ENCODE results near the gene SLC23A2.
"Not testable (repeated sequence)": the region's sequence is repeated elsewhere in the genome, so short reads cannot be mapped to it uniquely, and the experiment has no call there.

The SLC23A2 gene

GRCh38 chr20:5005326-5005725 lies 4.0 kb upstream of the SLC23A2 start:
- DNase-seq, result no peak

DNA sequence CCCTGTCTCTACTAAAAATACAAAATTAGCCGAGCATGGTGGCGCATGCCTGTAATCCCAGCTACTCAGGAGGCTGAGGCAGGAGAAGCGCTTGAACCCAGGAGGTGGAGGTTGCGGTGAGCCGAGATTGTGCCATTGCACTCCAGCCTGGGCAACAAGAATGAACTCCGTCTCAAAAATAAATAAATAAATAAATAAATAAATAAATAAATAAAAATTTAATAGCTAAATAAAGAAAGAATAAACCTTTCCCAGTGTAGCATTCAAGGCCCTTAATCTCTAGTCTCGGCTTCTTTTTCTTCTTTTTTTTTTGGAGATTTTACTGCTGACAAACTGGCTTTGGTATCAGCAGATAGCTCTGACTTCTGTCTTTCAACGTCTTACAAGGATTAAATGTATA lies 3.5 kb upstream of the SLC23A2 start:
- DNase-seq, result not testable (repeated sequence)

DNA sequence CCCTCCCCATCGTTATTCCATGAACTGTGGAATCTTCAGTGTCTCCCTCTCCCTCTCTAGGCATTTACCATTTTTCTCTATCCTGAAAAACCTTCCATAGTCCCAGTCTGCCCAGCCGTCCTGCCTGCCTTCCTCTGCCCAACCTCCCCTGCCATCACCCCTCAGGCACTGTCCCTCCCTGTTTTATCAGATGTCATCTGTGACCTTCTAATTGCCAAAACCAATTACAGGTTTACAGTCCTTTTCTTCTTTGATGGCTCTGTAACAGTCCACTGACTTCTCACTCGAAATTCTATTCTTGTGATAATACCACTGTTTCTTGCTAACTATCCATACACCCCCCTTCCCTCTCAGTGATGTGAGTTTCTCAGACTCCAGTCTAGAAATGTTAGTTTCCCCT lies 2.3 kb upstream of the SLC23A2 start:
- no peak for DNase-seq

DNA sequence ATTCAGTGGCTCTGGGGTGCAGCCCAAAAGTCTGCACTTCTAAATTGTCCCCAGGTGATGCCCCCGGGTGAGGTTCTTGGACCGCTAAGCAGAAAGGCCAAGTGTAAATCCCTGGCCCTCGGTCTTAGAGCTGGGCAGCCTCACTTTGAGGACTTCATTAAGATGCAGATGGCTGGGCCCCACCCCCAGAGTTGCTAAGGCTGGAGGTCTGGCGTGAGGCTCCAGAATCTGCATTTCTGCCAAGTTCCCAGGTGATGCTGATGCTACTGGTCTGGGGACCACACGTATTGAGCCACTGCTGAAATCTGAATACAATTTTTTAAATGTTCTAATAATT lies 735 bp upstream of the SLC23A2 start:
- DNase-seq, result no peak

GRCh38 chr20:5000263-5001173 lies 792 bp downstream of the SLC23A2 start:
- no peak for DNase-seq

- DNase-seq, result no peak
Measured at GRCh38 chr20:4999788-5000187, 1.5 kb downstream of the SLC23A2 start.

- no peak for DNase-seq
Measured at GRCh38 chr20:4998160-4998651, 3.1 kb downstream of the SLC23A2 start.

GRCh38 chr20:4997222-4997621 lies 4.1 kb downstream of the SLC23A2 start:
- no peak for DNase-seq

GRCh38 chr20:4989570-4989969 lies 11.7 kb downstream of the SLC23A2 start:
- DNase-seq, result no peak

DNA sequence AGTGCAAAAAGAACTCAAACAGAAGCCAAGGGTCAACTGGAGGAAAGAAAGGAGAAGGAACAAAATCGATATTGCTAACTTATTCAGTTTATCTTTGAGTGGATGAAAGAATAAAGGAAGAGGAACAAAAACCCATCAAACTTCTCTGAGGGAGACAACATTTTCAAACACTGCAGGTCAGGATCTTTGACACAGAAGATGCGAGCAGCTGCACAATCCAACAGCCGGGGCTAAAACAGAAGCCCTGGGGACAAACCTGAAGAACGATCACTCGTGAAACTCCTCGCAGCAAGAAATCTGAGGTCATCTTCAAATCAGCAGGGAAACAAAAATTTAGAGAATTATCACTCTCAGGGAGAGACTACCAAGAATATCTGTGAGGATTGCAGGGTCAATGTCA lies 14.2 kb downstream of the SLC23A2 start:
- no peak for DNase-seq

- no peak for DNase-seq
Measured at GRCh38 chr20:4985658-4986057, 15.7 kb downstream of the SLC23A2 start.

- DNase-seq, result no peak
Measured at GRCh38 chr20:4982281-4982680, 19.0 kb downstream of the SLC23A2 start.

DNA sequence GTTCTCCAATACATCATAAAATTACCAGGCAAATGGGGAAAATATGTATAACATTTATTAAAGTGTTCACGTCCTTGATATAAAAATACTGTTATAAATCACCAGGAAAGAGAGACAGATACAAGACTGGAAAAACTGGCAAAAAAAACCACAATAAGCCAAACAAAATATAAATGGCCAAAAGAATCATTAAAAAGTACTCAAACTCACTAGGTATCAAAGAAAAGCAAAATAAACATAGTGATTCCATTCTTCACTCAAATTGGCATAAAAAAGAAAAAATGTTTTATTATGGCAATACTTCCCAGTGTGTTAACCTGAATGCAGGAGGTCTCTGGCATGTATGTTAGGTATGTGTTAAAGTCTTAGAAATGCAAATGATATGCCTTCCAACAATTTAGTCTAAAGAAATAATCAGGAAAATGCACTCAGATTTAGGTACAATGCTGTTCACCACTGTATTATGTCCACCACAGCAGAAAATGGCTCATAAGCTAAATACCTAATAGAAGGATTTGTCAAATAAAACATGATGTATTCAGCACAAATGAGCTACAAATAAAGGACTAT lies 21.4 kb downstream of the SLC23A2 start:
- no peak for DNase-seq

DNA sequence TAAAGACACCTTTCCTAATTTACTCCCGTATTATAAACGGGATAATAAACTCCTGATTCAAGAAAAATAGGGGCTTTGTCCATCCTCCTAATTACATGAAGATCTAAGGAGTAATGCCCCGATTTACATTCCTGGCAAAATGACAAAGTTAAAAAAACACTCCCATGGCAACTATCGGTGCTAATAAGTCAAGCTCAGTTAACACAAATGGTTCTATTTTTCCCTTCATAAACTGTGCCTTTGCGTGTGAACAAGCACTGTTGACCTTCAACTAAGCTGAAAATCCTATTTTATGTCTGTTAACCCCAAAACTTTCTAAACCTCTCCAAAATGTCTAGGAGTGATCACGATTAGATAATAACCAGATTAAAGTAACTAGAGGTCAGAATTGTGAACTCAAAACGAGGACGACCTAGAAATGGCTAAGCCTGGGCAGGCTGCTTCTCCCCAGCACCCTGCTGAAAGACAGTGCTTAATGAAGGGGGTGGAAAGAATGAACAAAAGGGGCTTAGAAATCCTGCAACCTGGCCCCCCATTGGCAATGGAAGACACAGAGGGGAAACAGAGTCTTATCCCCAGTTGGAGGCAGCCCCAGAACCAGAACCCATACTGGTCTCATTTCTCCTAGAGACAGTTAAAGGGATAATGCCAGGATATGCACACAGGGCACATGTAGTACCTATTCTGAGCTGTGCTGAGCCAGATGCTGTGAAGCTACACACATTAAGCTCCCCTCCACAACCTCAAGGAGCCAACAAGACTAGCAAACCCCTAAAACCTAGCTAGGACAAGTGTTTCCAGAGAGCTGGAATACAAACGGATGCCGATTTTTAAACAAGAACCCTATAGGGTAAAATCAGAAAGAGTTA lies 23.0 kb downstream of the SLC23A2 start:
- no peak for DNase-seq

DNA sequence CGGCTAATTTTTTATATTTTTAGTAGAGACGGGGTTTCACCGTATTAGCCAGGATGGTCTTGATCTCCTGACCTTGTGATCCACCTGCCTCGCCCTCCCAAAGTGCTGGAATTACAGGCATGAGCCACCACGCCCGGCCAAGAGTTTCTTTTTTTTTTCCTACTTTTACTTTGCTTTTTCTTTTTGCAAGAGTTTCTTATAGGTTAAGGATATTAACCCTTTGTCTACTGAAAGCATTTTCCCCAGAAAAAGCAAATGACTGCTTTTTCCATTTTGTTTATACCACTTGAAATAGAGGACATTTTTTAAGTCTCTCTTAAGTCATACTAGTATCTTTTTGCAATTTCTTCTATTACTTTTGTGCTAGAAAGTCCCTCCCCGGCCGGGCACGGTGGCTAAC lies 25.3 kb downstream of the SLC23A2 start:
- DNase-seq, result not testable (repeated sequence)

GRCh38 chr20:4973330-4974097 lies 27.8 kb downstream of the SLC23A2 start:
- no peak for DNase-seq

- DNase-seq, result no peak
Measured at GRCh38 chr20:4972506-4973251, 28.6 kb downstream of the SLC23A2 start.

DNA sequence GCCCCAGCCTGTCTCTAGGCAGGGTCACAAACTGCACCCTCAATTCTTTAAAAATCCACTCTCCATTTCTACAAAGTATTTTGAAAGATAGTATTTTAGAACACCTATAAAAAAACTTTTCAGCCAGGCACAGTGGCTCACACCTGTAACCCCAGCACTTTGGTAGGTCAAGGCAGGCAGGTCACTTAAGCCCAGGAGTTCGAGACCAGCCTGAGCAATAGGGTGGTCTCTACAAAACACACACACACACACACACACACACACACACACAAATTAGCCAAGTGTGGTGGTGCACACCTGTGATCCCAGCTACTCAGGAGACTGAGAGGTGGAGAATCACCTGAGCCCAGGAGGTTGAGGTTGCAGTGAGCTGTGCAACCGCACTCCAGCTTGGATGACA lies 30.2 kb downstream of the SLC23A2 start:
- no peak for DNase-seq

GRCh38 chr20:4967752-4968477 lies 33.4 kb downstream of the SLC23A2 start:
- DNase-seq, result no peak

- no peak for DNase-seq
Measured at GRCh38 chr20:4966826-4967751, 34.2 kb downstream of the SLC23A2 start.

Measured in NCI-H1092 (cell line).